H1 (cell line): Measurements from ENCODE around the gene B4GALNT3. TPM values are rescaled to one million over a fixed set of nuclear protein-coding genes. Genes with fewer than 3 reads are reported as not detected.

ENCODE experiments used
- CHD7 ChIP-seq: fragments of 300-600 bp; sonication (generic); IDR thresholded peaks from 2 replicates; pipeline ENCODE4 v1.7.1; 2012; ENCODE audit warnings: low read length, moderate library complexity, mild to moderate bottlenecking, inconsistent platforms; ENCODE audit not compliant: insufficient replicate concordance
- polyA plus RNA-seq, 7 experiments: library from polyadenylated mRNA; depleted of rRNA in 3 of 7; stranded (reverse) in 5 of 7; unstranded in 2 of 7; fragments of >200 nt in 5 of 7; fragments of 200-250 nt in 2 of 7; gene quantifications; 1 replicate in 5 of 7; 2 replicates in 1 of 7; 4 replicates in 1 of 7; pipeline versions ENCODE4 v1.2.1 to v1.2.3, GENCODE V29; 2011 to 2013; ENCODE audit warnings: missing spikeins in 2 of 7, mixed read lengths in 2 of 7
- total RNA-seq: library from RNA; stranded (reverse); fragmentation: NEBNext Ultra II Directional; extraction: Animal tissue kit (Norgen Biotek cat#: 25700); gene quantifications from 2 replicates; pipeline ENCODE4 v1.2.1, GENCODE V29; 2021

B4GALNT3 gene
- total and polyA plus RNA-seq, 2 of the 8 experiments (the other 6 are each of a cell fraction or from before 2014, with no cell fraction given), result 12.5 to 20.3 TPM

DNA sequence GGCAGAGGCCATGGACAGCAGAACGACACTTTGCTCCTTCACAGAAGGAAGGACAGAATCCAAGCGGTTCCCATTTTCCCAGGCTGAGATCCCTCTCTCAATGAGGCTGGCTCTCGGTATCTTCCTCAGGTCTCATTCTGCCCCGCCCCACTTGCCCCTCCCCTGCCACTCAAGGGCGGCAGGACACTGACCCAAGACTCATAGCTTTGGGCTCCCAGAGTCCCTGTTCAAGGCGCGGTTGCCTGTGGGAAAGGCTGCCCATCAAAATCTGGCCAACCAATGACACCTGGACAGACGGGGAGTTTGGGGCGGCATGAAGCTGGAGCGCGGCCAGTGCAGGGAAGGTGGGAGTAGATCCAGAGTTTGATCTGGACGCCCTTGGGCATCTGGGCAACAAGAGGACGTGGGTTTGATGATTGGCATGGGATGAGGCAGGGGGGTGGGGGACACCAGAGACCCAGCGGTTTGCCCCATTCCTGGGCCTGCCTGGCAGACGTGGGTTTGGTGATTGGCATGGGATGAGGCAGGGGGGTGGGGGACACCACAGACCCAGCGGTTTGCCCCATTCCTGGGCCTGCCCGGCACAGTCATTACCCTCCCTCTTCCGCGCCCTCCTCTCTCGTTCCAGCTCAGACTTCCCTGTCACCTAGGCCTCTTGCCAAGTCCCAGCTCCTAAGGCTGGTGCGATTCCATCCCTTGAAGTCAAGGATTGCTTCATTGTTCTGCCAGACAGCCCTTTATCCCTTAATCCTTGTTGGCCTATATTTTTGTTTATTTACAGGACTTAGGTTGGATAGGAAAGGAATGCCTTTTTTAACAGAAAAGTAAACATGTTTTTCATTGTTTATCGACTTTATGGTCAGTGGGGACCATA lies 111.4 kb downstream of the B4GALNT3 start (continued):
- no peak for TF ChIP-seq CHD7
